Smooth muscle cell of the coronary artery (primary cell): ENCODE results near the gene NOL4. TPM values are rescaled to one million over a fixed set of nuclear protein-coding genes. Genes with fewer than 3 reads are reported as not detected.

ENCODE experiments used
- total RNA-seq: library from RNA; depleted of rRNA; stranded (reverse); fragments of >200 nt; gene quantifications from 2 replicates; pipeline ENCODE4 v1.2.3, GENCODE V29; 2014; ENCODE audit warnings: low replicate concordance

NOL4 gene, protein sequence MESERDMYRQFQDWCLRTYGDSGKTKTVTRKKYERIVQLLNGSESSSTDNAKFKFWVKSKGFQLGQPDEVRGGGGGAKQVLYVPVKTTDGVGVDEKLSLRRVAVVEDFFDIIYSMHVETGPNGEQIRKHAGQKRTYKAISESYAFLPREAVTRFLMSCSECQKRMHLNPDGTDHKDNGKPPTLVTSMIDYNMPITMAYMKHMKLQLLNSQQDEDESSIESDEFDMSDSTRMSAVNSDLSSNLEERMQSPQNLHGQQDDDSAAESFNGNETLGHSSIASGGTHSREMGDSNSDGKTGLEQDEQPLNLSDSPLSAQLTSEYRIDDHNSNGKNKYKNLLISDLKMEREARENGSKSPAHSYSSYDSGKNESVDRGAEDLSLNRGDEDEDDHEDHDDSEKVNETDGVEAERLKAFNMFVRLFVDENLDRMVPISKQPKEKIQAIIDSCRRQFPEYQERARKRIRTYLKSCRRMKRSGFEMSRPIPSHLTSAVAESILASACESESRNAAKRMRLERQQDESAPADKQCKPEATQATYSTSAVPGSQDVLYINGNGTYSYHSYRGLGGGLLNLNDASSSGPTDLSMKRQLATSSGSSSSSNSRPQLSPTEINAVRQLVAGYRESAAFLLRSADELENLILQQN
- not detected in 2 replicates for total RNA-seq

GRCh38 chr18:34224423-34225217, at the start of gene NOL4:
NOL4 (minus strand) TSS chr18:34224913; CDS start chr18:34223253, 1,660 bp downstream.

